Activated B cell treated with CpG ODN at 0.5 μM for 24 hours (primary cell): ENCODE measurements around the gene RAD1. TPM values are rescaled to one million over a fixed set of nuclear protein-coding genes. Genes with fewer than 3 reads are reported as not detected.

ENCODE experiments used
- ATAC-seq: fragments of 200-7000 bp; cut with Tn5 transposase; one replicate; pipeline ENCODE4 v1.10.0; 2021; ENCODE audit warnings: low read depth, mild to moderate bottlenecking, moderate library complexity
- CTCF ChIA-PET: fragments of 350-600 bp; sonication (Branson Sonifier 250); formaldehyde crosslinking; loops from one replicate; lab custom pipeline; 2021; ENCODE audit warnings: antibody characterized with exemption; lab: Charles Lee
- POLR2A ChIA-PET: fragments of 350-600 bp; sonication (Branson Sonifier 250); formaldehyde crosslinking; loops from one replicate; lab custom pipeline; 2021; ENCODE audit warnings: antibody characterized with exemption; lab: Charles Lee
- DNase-seq: peaks from one replicate; pipeline ENCODE4 v3.0.0; 2022
- H3K27ac Mint-ChIP-seq: one replicate; pipeline ENCODE4 v1.8.0; 2020; ENCODE audit warnings: mixed read lengths
- H3K27me3 Mint-ChIP-seq: one replicate; pipeline ENCODE4 v1.8.0; 2021; ENCODE audit warnings: mixed read lengths
- H3K36me3 Mint-ChIP-seq: one replicate; pipeline ENCODE4 v1.8.0; 2021; ENCODE audit warnings: low read depth, mixed read lengths
- H3K4me1 Mint-ChIP-seq: one replicate; pipeline ENCODE4 v1.8.0; 2021; ENCODE audit warnings: mixed read lengths
- H3K4me3 Mint-ChIP-seq: one replicate; pipeline ENCODE4 v1.8.0; 2020; ENCODE audit warnings: mild to moderate bottlenecking, mixed read lengths
- H3K9me3 Mint-ChIP-seq: one replicate; pipeline ENCODE4 v1.8.0; 2020; ENCODE audit warnings: mixed read lengths
- CTCF ChIP-seq: fragments of 200-600 bp; IDR thresholded peaks from one replicate; pipeline ENCODE4 v1.8.0; 2022; ENCODE audit warnings: antibody characterized with exemption, mild to moderate bottlenecking
- intact Hi-C: fragments of 100-400 bp; cut with micrococcal nuclease; formaldehyde crosslinking; loops from one replicate; pipeline ENCODE4 v1.15.1; 2024
- total RNA-seq: library from RNA; stranded (reverse); gene quantifications from 2 replicates; pipeline ENCODE4 v1.2.3, GENCODE V29; 2022

The RAD1 gene
- total RNA-seq, 1 donor from 2014 or later: 24.4 TPM

GRCh38 chr5:34891981-34892380 is 23.3 kb downstream of the RAD1 start:
- POLR2A ChIA-PET: no interaction called here
- Mint-ChIP-seq H3K36me3 (no peaks in the 10 kb centered on the region), H3K9me3 (no peaks in the 10 kb centered on the region), H3K4me3 (no peak overlapping the region), H3K27me3 (no peaks in the 10 kb centered on the region), H3K27ac (no peak overlapping the region), H3K4me1 (no peaks in the 10 kb centered on the region)
- intact Hi-C loops: no loop called here
- CTCF ChIA-PET: no interaction called here
- DNase-seq (no peak), ATAC-seq (no peak)
- no peak for TF ChIP-seq CTCF

GRCh38 chr5:34889394-34889793 is 25.9 kb downstream of the RAD1 start:
- no peak for DNase-seq
- no peaks in the 10 kb centered on the region for H3K27me3 Mint-ChIP-seq
- POLR2A ChIA-PET: no interaction called here

GRCh38 chr5:34886392-34887119 is 28.7 kb downstream of the RAD1 start:
- H3K4me3 Mint-ChIP-seq: no peak overlapping the region
- CTCF ChIA-PET: interaction anchor here (1.0 kb wide), 1 partner anchor 12 kb away, joined by 7 read pairs; no protein-coding TSS in a partner anchor
- ATAC-seq (no peak), DNase-seq (no peak)
- no peaks in the 10 kb centered on the region for H3K4me1 Mint-ChIP-seq
- POLR2A ChIA-PET: interaction anchor here (1.0 kb wide), 1 partner anchor 47 kb away, joined by 4 read pairs; no protein-coding TSS in a partner anchor
- H3K36me3 Mint-ChIP-seq: no peaks in the 10 kb centered on the region
- intact Hi-C loops: no loop called here
- no peak overlapping the region for H3K27ac Mint-ChIP-seq
- H3K27me3 Mint-ChIP-seq: peaks cover 3% of the 10 kb centered on the region
- TF ChIP-seq CTCF: no peak
- H3K9me3 Mint-ChIP-seq: no peaks in the 10 kb centered on the region

More at GRCh38 chr5:34889394-34889793, 25.9 kb downstream of the RAD1 start:
- H3K36me3 Mint-ChIP-seq: no peaks in the 10 kb centered on the region
- H3K4me1 Mint-ChIP-seq: no peaks in the 10 kb centered on the region
- intact Hi-C loops: no loop called here
- TF ChIP-seq CTCF: no peak
- H3K4me3 Mint-ChIP-seq: no peak overlapping the region
- ATAC-seq: no peak
- no peaks in the 10 kb centered on the region for H3K9me3 Mint-ChIP-seq
- CTCF ChIA-PET: interaction anchor here (1.5 kb wide), 1 partner anchor 9 kb away, joined by 4 read pairs; no protein-coding TSS in a partner anchor
- H3K27ac Mint-ChIP-seq: no peak overlapping the region

GRCh38 chr5:34881246-34881645 is 34.1 kb downstream of the RAD1 start:
- H3K4me1 Mint-ChIP-seq: no peaks in the 10 kb centered on the region
- H3K9me3 Mint-ChIP-seq: peaks cover 7% of the 10 kb centered on the region
- DNase-seq (no peak), ATAC-seq (no peak)
- peaks cover 3% of the 10 kb centered on the region for H3K27me3 Mint-ChIP-seq
- H3K4me3 Mint-ChIP-seq: no peak overlapping the region
- intact Hi-C loops: no loop called here
- H3K36me3 Mint-ChIP-seq: no peaks in the 10 kb centered on the region
- no peak for TF ChIP-seq CTCF
- H3K27ac Mint-ChIP-seq: no peak overlapping the region
- ChIA-PET POLR2A (no interaction called here), CTCF (interaction anchor here (1.9 kb wide), 1 partner anchor 17 kb away, joined by 7 read pairs; no protein-coding TSS in a partner anchor)

- no peak for ATAC-seq
- POLR2A ChIA-PET: no interaction called here
- Mint-ChIP-seq H3K36me3 (peaks cover 3% of the 10 kb centered on the region), H3K9me3 (peaks cover 15% of the 10 kb centered on the region), H3K4me3 (no peak overlapping the region), H3K27ac (no peak overlapping the region), H3K4me1 (no peaks in the 10 kb centered on the region), H3K27me3 (peaks cover 3% of the 10 kb centered on the region)
- CTCF ChIA-PET: no interaction called here
- no peak for TF ChIP-seq CTCF
- no peak for DNase-seq
- intact Hi-C loops: no loop called here
Measured at GRCh38 chr5:34876275-34876674, 39.0 kb downstream of the RAD1 start.
